ENCODE data around the gene STK33. TPM values are rescaled to one million over a fixed set of nuclear protein-coding genes. Genes with fewer than 3 reads are reported as not detected.

STK33 gene
- total and polyA plus RNA-seq, 2 of the 13 experiments (the other 11 are each of a cell fraction or from before 2014, with no cell fraction given), result 2.7 to 12.6 TPM

DNA sequence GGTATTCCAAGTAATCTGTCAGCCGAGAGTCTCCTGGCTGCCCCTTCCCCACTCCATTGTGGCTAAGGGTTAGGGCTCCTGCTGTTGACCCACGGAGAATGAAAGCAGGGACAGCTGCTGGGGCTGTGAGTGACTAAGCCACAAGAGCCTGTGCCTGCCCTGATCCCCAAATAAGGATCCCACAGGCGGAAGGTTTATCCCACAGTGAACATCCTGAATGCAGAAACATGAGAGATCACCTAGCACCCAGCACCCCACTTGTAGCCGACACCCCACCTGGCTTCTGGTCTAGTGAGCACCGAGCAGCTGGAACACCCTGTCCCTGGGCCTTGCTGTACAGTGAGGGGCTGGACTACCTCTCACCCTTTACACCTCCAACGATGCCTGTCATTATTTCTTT lies 212.7 kb downstream of the STK33 start:
- no peaks in the 10 kb centered on the region for H3K27me3 ChIP-seq (ENCODE audit: control insufficient read depth in 1 of 2, insufficient read depth in 2 of 2, low read length in 2 of 2)
- FAIRE-seq (no peak), DNase-seq (ENCODE audit: low spot score) (no peak), ATAC-seq (no peak)
- H3K27ac ChIP-seq (ENCODE audit: extremely low read length, insufficient read depth, low read length), result no peak overlapping the region
- in situ Hi-C loops (cut with HindIII; ENCODE audit: extremely low pct_ligation_motif_present, low pct_unique_long_range_greater_than_20kb), result no loop called here
- H3K4me1 ChIP-seq (ENCODE audit: insufficient read depth, low read length), result no peaks in the 10 kb centered on the region
- ChIA-PET CTCF (ENCODE audit: low intra/inter-chr PET ratio, low total read pairs) (no interaction called here), POLR2A (no interaction called here)
- no peaks in the 10 kb centered on the region for H3K79me2 ChIP-seq (ENCODE audit: insufficient read depth, low read length)
- H3K36me3 ChIP-seq (replicated peaks in 1 of 2; ENCODE audit: control insufficient read depth in 1 of 2, insufficient read depth in 2 of 2, low read length in 2 of 2), result no peaks in the 10 kb centered on the region
- WGBS (ENCODE audit: low lambda C conversion rate), result 15% methylated on average over 4 of the region's 6 CpGs
- no peak overlapping the region for H3K4me3 ChIP-seq (replicated peaks in 1 of 3; ENCODE audit: insufficient read depth in 1 of 3, low read depth in 2 of 3, low read length in 3 of 3)
- intact Hi-C loops (cut with micrococcal nuclease; ENCODE audit: unreplicated experiment), result no loop called here
- H2AFZ ChIP-seq (ENCODE audit: low read length), result no peak overlapping the region
- no peak overlapping the region for H3K4me2 ChIP-seq (ENCODE audit: low read depth, low read length)
- H4K20me1 ChIP-seq (ENCODE audit: insufficient read depth, low read length), result no peaks in the 10 kb centered on the region
- H3K9ac ChIP-seq (ENCODE audit: insufficient read depth, low read depth, low read length), result no peak overlapping the region
- no peaks in the 10 kb centered on the region for H3K9me3 ChIP-seq (ENCODE audit: low read length)
- no TSS peak for BruUV-seq (replicated peaks)
- TF ChIP-seq CEBPG (CRISPR knock-in tag; IDR thresholded peaks at IDR 0.05) (no peak), PCBP1 (IDR thresholded peaks at IDR 0.05; ENCODE audit: borderline replicate concordance, low read depth, low read length) (no peak), NBN (conservative IDR thresholded peaks at IDR 0.05) (no peak), ZNF615 (CRISPR knock-in tag; IDR thresholded peaks at IDR 0.05; ENCODE audit: borderline replicate concordance) (no peak), NCOA1 (CRISPR knock-in tag; IDR thresholded peaks at IDR 0.05) (no peak), KLF11 (CRISPR knock-in tag; IDR thresholded peaks at IDR 0.05) (no peak), SKI (IDR thresholded peaks at IDR 0.05; ENCODE audit: partially characterized antibody) (no peak), SAP130 (CRISPR knock-in tag; IDR thresholded peaks at IDR 0.05; ENCODE audit: low read depth) (no peak), SOX13 (IDR thresholded peaks at IDR 0.05) (no peak), SOX13 (CRISPR knock-in tag; conservative IDR thresholded peaks at IDR 0.05 in 1 of 2, IDR thresholded peaks at IDR 0.05 in 1 of 2) (no peak), PAWR (CRISPR knock-in tag; IDR thresholded peaks at IDR 0.05; ENCODE audit: borderline replicate concordance) (no peak)
- TF ChIP-seq, protein P1, sequence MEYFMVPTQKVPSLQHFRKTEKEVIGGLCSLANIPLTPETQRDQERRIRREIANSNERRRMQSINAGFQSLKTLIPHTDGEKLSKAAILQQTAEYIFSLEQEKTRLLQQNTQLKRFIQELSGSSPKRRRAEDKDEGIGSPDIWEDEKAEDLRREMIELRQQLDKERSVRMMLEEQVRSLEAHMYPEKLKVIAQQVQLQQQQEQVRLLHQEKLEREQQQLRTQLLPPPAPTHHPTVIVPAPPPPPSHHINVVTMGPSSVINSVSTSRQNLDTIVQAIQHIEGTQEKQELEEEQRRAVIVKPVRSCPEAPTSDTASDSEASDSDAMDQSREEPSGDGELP (IDR thresholded peaks at IDR 0.05; ENCODE audit: borderline replicate concordance, low read depth), result no peak
- TF ChIP-seq, protein P2, sequence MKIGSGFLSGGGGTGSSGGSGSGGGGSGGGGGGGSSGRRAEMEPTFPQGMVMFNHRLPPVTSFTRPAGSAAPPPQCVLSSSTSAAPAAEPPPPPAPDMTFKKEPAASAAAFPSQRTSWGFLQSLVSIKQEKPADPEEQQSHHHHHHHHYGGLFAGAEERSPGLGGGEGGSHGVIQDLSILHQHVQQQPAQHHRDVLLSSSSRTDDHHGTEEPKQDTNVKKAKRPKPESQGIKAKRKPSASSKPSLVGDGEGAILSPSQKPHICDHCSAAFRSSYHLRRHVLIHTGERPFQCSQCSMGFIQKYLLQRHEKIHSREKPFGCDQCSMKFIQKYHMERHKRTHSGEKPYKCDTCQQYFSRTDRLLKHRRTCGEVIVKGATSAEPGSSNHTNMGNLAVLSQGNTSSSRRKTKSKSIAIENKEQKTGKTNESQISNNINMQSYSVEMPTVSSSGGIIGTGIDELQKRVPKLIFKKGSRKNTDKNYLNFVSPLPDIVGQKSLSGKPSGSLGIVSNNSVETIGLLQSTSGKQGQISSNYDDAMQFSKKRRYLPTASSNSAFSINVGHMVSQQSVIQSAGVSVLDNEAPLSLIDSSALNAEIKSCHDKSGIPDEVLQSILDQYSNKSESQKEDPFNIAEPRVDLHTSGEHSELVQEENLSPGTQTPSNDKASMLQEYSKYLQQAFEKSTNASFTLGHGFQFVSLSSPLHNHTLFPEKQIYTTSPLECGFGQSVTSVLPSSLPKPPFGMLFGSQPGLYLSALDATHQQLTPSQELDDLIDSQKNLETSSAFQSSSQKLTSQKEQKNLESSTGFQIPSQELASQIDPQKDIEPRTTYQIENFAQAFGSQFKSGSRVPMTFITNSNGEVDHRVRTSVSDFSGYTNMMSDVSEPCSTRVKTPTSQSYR (CRISPR knock-in tag; IDR thresholded peaks at IDR 0.05; ENCODE audit: borderline replicate concordance), result no peak
- TF ChIP-seq, protein P3, sequence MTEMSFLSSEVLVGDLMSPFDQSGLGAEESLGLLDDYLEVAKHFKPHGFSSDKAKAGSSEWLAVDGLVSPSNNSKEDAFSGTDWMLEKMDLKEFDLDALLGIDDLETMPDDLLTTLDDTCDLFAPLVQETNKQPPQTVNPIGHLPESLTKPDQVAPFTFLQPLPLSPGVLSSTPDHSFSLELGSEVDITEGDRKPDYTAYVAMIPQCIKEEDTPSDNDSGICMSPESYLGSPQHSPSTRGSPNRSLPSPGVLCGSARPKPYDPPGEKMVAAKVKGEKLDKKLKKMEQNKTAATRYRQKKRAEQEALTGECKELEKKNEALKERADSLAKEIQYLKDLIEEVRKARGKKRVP (CRISPR knock-in tag; IDR thresholded peaks at IDR 0.05), result no peak
- TF ChIP-seq, protein P4, sequence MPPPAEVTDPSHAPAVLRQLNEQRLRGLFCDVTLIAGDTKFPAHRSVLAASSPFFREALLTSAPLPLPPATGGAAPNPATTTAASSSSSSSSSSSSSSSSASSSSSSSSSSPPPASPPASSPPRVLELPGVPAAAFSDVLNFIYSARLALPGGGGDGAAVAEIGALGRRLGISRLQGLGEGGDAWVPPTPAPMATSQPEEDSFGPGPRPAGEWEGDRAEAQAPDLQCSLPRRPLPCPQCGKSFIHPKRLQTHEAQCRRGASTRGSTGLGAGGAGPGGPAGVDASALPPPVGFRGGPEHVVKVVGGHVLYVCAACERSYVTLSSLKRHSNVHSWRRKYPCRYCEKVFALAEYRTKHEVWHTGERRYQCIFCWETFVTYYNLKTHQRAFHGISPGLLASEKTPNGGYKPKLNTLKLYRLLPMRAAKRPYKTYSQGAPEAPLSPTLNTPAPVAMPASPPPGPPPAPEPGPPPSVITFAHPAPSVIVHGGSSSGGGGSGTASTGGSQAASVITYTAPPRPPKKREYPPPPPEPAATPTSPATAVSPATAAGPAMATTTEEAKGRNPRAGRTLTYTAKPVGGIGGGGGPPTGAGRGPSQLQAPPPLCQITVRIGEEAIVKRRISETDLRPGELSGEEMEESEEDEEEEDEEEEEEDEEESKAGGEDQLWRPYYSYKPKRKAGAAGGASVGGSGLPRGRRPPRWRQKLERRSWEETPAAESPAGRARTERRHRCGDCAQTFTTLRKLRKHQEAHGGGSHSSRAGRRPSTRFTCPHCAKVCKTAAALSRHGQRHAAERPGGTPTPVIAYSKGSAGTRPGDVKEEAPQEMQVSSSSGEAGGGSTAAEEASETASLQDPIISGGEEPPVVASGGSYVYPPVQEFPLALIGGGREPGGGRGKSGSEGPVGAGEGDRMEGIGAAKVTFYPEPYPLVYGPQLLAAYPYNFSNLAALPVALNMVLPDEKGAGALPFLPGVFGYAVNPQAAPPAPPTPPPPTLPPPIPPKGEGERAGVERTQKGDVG (CRISPR knock-in tag; IDR thresholded peaks at IDR 0.05; ENCODE audit: borderline replicate concordance), result no peak
- TF ChIP-seq, protein P5, sequence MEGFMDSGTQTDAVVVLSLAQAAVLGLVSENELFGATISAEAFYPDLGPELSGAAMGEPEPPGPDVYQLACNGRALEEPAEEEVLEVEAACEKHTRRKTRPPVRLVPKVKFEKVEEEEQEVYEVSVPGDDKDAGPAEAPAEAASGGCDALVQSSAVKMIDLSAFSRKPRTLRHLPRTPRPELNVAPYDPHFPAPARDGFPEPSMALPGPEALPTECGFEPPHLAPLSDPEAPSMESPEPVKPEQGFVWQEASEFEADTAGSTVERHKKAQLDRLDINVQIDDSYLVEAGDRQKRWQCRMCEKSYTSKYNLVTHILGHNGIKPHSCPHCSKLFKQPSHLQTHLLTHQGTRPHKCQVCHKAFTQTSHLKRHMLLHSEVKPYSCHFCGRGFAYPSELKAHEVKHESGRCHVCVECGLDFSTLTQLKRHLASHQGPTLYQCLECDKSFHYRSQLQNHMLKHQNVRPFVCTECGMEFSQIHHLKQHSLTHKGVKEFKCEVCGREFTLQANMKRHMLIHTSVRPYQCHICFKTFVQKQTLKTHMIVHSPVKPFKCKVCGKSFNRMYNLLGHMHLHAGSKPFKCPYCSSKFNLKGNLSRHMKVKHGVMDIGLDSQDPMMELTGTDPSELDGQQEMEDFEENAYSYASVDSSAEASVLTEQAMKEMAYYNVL (CRISPR knock-in tag; IDR thresholded peaks at IDR 0.05; ENCODE audit: borderline replicate concordance), result no peak
